Liver (tissue), 3 donors: ENCODE data around the gene NFIB.

Experiments used
- ATF3 ChIP-seq: IDR thresholded peaks from 2 replicates; pipeline ENCODE4 v1.6.1; 2016; ENCODE audit warnings: antibody characterized with exemption
- CTCF ChIP-seq: fragments of 150-350 bp; IDR thresholded peaks from 2 replicates; pipeline ENCODE4 v1.5.1; 2017; ENCODE audit warnings: improper control_type of control experiment, low read depth, low read length; ENCODE audit not compliant: missing input control
- FOXA1 ChIP-seq: IDR thresholded peaks from 2 replicates; pipeline ENCODE4 v1.6.1; 2016; ENCODE audit warnings: antibody characterized with exemption
- MAX ChIP-seq: IDR thresholded peaks from 2 replicates; pipeline ENCODE4 v1.6.1; 2016; ENCODE audit warnings: antibody characterized with exemption
- SP1 ChIP-seq: IDR thresholded peaks from 2 replicates; pipeline ENCODE4 v1.6.1; 2018; ENCODE audit warnings: antibody characterized with exemption, mild to moderate bottlenecking
- TAF1 ChIP-seq: conservative IDR thresholded peaks from 2 replicates; pipeline ENCODE4 v1.6.1; 2016; ENCODE audit warnings: antibody characterized with exemption, mild to moderate bottlenecking
- donor health status: healthy.
- donor health status: healthy.

- TF ChIP-seq FOXA1 (no peak), CTCF (no peak), SP1 (no peak), MAX (no peak), TAF1 (no peak), ATF3 (no peak)
These were observed 226.4 kb downstream of the NFIB start for GRCh38 chr9:14087576-14087975.
